Panc1 (cell line): ENCODE data around the gene TIA1. TPM values are rescaled to one million over a fixed set of nuclear protein-coding genes. Genes with fewer than 3 reads are reported as not detected.

Experiments used
- ATAC-seq: fragments of 200-7000 bp; cut with Tn5 transposase; 2 replicates; pipeline ENCODE4 v1.9.1; 2020; ENCODE audit warnings: mild to moderate bottlenecking, moderate library complexity
- BruUV-seq: library from RNA; stranded (reverse); fragments of 400-500 nt; replicated peaks from 2 replicates; lab custom pipeline; 2021; lab: Mats Ljungman, UMichigan
- CTCF ChIA-PET: fragments of 300-600 bp; sonication (Branson Sonifier 250); formaldehyde crosslinking; loops from one replicate; lab custom pipeline; 2022; ENCODE audit warnings: antibody characterized with exemption; lab: Charles Lee
- POLR2A ChIA-PET: fragments of 300-600 bp; sonication (Branson Sonifier 250); formaldehyde crosslinking; loops from one replicate; lab custom pipeline; 2022; ENCODE audit warnings: antibody characterized with exemption; lab: Charles Lee
- DNase-seq: peaks from one replicate; pipeline ENCODE4 v3.0.0-alpha.2; 2010; ENCODE audit warnings: low read depth, low spot score
- H3K27ac ChIP-seq: 2 replicates; pipeline ENCODE4 v1.5.1; 2011; ENCODE audit warnings: mild to moderate bottlenecking, low read length, inconsistent platforms
- H3K27me3 ChIP-seq: fragments of 200-500 bp; sonication (Bioruptor generic); 2 replicates; pipeline ENCODE4 v1.6.0; 2014; ENCODE audit warnings: low read length, inconsistent platforms; ENCODE audit not compliant: control insufficient read depth, insufficient read depth
- H3K36me3 ChIP-seq: fragments of 200-500 bp; sonication (Bioruptor generic); 2 replicates; pipeline ENCODE4 v1.5.1; 2014; ENCODE audit warnings: inconsistent platforms, mild to moderate bottlenecking, low read length, moderate library complexity; ENCODE audit not compliant: control insufficient read depth, insufficient read depth
- H3K4me1 ChIP-seq: 2 replicates; pipeline ENCODE4 v1.5.1; 2011; ENCODE audit warnings: inconsistent platforms, mild to moderate bottlenecking, low read length, moderate library complexity; ENCODE audit not compliant: control insufficient read depth, insufficient read depth
- H3K4me3 ChIP-seq, 2 experiments: 2 replicates each; pipeline ENCODE4 v1.5.1; 2011 to 2012; ENCODE audit warnings: low read depth in 2 of 2, low read length in 2 of 2, mild to moderate bottlenecking in 2 of 2, inconsistent platforms in 1 of 2, moderate library complexity in 1 of 2
- H3K9me3 ChIP-seq: fragments of 200-500 bp; sonication (Bioruptor generic); 2 replicates; pipeline ENCODE4 v1.5.1; 2014; ENCODE audit warnings: low read depth, mild to moderate bottlenecking, inconsistent platforms, low read length, moderate library complexity; ENCODE audit not compliant: control insufficient read depth, insufficient read depth
- CTCF ChIP-seq: fragments of 450-650 bp; IDR thresholded peaks from 2 replicates; pipeline ENCODE4 v1.5.1; 2017; ENCODE audit warnings: mild to moderate bottlenecking
- POLR2AphosphoS5 ChIP-seq: IDR thresholded peaks from 2 replicates; pipeline ENCODE4 v1.6.1; 2012; ENCODE audit warnings: mild to moderate bottlenecking, low read depth, low read length, moderate library complexity
- SIN3A ChIP-seq: IDR thresholded peaks from 2 replicates; pipeline ENCODE4 v1.6.1; 2012; ENCODE audit warnings: low read depth, mild to moderate bottlenecking, low read length, moderate library complexity, borderline replicate concordance; ENCODE audit not compliant: insufficient read depth
- TCF7L2 ChIP-seq: IDR thresholded peaks from 2 replicates; pipeline ENCODE4 v1.6.1; 2011; ENCODE audit warnings: mild to moderate bottlenecking, low read depth, low read length, inconsistent platforms
- in situ Hi-C: cut with HindIII; loops from 2 replicates; pipeline ENCODE4 v1.10.0; 2016; ENCODE audit warnings: low sequenced_read_pairs, low pct_unique_long_range_greater_than_20kb
- intact Hi-C: fragments of 100-400 bp; cut with micrococcal nuclease; formaldehyde crosslinking; loops from one replicate; pipeline ENCODE4 v1.10.0; 2022; ENCODE audit not compliant: unreplicated experiment
- total RNA-seq: library from RNA; stranded (reverse); gene quantifications from one replicate; pipeline ENCODE4 v1.2.1, GENCODE V29; 2021; ENCODE audit not compliant: unreplicated experiment
- TF ChIP-seq, protein P1 (sequence below), 2 experiments: IDR thresholded peaks; 2 replicates each; pipeline ENCODE4 v1.6.1; 2011 to 2012; ENCODE audit warnings: low read depth in 2 of 2, control low read depth in 1 of 2, low read length in 1 of 2, mild to moderate bottlenecking in 1 of 2, moderate library complexity in 1 of 2; ENCODE audit not compliant: insufficient read depth in 1 of 2

TIA1 gene
- total RNA-seq, 1 experiment from 2014 or later: 113 TPM

GRCh38 chr2:70204452-70204851, 44.0 kb downstream of the TIA1 start:
- no peak overlapping the region for H3K27ac ChIP-seq
- H3K4me1 ChIP-seq: no peaks in the 10 kb centered on the region
- no peak for ATAC-seq
- CTCF ChIA-PET: no interaction called here
- no peak for DNase-seq
- intact Hi-C loops (no loop called here), in situ Hi-C loops (no loop called here)
- H3K4me3 ChIP-seq: no peak overlapping the region
- POLR2A ChIA-PET: no interaction called here
- no peaks in the 10 kb centered on the region for H3K36me3 ChIP-seq
- no TSS peak for BruUV-seq
- H3K27me3 ChIP-seq: no peaks in the 10 kb centered on the region
- TF ChIP-seq, protein P1, sequence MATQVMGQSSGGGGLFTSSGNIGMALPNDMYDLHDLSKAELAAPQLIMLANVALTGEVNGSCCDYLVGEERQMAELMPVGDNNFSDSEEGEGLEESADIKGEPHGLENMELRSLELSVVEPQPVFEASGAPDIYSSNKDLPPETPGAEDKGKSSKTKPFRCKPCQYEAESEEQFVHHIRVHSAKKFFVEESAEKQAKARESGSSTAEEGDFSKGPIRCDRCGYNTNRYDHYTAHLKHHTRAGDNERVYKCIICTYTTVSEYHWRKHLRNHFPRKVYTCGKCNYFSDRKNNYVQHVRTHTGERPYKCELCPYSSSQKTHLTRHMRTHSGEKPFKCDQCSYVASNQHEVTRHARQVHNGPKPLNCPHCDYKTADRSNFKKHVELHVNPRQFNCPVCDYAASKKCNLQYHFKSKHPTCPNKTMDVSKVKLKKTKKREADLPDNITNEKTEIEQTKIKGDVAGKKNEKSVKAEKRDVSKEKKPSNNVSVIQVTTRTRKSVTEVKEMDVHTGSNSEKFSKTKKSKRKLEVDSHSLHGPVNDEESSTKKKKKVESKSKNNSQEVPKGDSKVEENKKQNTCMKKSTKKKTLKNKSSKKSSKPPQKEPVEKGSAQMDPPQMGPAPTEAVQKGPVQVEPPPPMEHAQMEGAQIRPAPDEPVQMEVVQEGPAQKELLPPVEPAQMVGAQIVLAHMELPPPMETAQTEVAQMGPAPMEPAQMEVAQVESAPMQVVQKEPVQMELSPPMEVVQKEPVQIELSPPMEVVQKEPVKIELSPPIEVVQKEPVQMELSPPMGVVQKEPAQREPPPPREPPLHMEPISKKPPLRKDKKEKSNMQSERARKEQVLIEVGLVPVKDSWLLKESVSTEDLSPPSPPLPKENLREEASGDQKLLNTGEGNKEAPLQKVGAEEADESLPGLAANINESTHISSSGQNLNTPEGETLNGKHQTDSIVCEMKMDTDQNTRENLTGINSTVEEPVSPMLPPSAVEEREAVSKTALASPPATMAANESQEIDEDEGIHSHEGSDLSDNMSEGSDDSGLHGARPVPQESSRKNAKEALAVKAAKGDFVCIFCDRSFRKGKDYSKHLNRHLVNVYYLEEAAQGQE (IDR thresholded peaks at IDR 0.05; ENCODE audit: insufficient read depth in 1 of 2, low read depth in 2 of 2, low read length in 1 of 2): no peak
- TF ChIP-seq CTCF (no peak), TCF7L2 (no peak), SIN3A (no peak), POLR2AphosphoS5 (no peak)
- no peaks in the 10 kb centered on the region for H3K9me3 ChIP-seq

- ChIA-PET POLR2A (no interaction called here), CTCF (no interaction called here)
- H3K4me3 ChIP-seq: no peak overlapping the region
- DNase-seq (no peak), ATAC-seq (peak; percentile 35; the same call in 1 of the 2 replicates)
- BruUV-seq: TSS peak; percentile 31
- in situ Hi-C loops: no loop called here
- no peaks in the 10 kb centered on the region for H3K4me1 ChIP-seq
- no peak overlapping the region for H3K27ac ChIP-seq
- intact Hi-C loops: no loop called here
- H3K9me3 ChIP-seq: no peaks in the 10 kb centered on the region
- H3K36me3 ChIP-seq: no peaks in the 10 kb centered on the region
- TF ChIP-seq POLR2AphosphoS5 (0 out of 2 replicates have a peak, but pooled peaks have one; percentile 38), CTCF (no peak)
- no peaks in the 10 kb centered on the region for H3K27me3 ChIP-seq
These were observed 45.3 kb downstream of the TIA1 start for GRCh38 chr2:70203086-70203485.
